PFSK-1 (cell line): ENCODE measurements around the gene MC4R. TPM values are rescaled to one million over a fixed set of nuclear protein-coding genes. Genes with fewer than 3 reads are reported as not detected.

ENCODE experiments used
- FOXP2 ChIP-seq: optimal IDR thresholded peaks from 2 replicates; pipeline ENCODE3; 2011; ENCODE audit warnings: borderline replicate concordance, control low read depth, inconsistent platforms; ENCODE audit not compliant: insufficient read depth; ENCODE audit errors: extremely low read length, extremely low read depth
- POLR2AphosphoS5 ChIP-seq: IDR thresholded peaks from 2 replicates; pipeline ENCODE4 v1.6.1; 2012; ENCODE audit warnings: low read depth, mild to moderate bottlenecking, control low read depth, low read length, moderate library complexity
- REST ChIP-seq, 2 experiments: IDR thresholded peaks; 2 replicates each; pipeline versions ENCODE4 v1.6.1 to v1.8.0; 2011 to 2012; ENCODE audit warnings: low read depth in 2 of 2, low read length in 2 of 2, control low read depth in 1 of 2, inconsistent platforms in 1 of 2, mild to moderate bottlenecking in 1 of 2, moderate library complexity in 1 of 2; ENCODE audit not compliant: insufficient read depth in 1 of 2
- SIN3A ChIP-seq: IDR thresholded peaks from 2 replicates; pipeline ENCODE4 v1.6.1; 2012; ENCODE audit warnings: mild to moderate bottlenecking, low read length, moderate library complexity, borderline replicate concordance; ENCODE audit not compliant: insufficient read depth
- TAF1 ChIP-seq: IDR thresholded peaks from 2 replicates; pipeline ENCODE4 v1.6.1; 2012; ENCODE audit warnings: low read length, control low read depth, borderline replicate concordance; ENCODE audit not compliant: insufficient read depth
- polyA plus RNA-seq: library from polyadenylated mRNA; unstranded; fragments of >200 nt; gene quantifications from one replicate; pipeline ENCODE4 v1.2.1, GENCODE V29; 2012; ENCODE audit warnings: low read depth, missing spikeins; ENCODE audit not compliant: insufficient read length

MC4R gene
- polyA plus RNA-seq, result not detected

GRCh38 chr18:60372596-60372995 lies at the start of gene MC4R:
Gene MC4R, minus strand, starts transcription at chr18:60372775. Its CDS starts 426 bp downstream, at chr18:60372349.
- TF ChIP-seq SIN3A (no peak), POLR2AphosphoS5 (peak; percentile 37; the same call in 1 of the 2 replicates), REST (IDR thresholded peaks at IDR 0.05; ENCODE audit: insufficient read depth in 1 of 2, low read depth in 2 of 2, low read length in 2 of 2) (no peak)

- TF ChIP-seq FOXP2 (no peak), POLR2AphosphoS5 (no peak), SIN3A (no peak), REST (IDR thresholded peaks at IDR 0.05; ENCODE audit: insufficient read depth in 1 of 2, low read depth in 2 of 2, low read length in 2 of 2) (no peak), TAF1 (no peak)
Measured at GRCh38 chr18:60421356-60422118, 49.0 kb upstream of the MC4R start.

GRCh38 chr18:60417946-60418345 lies 45.4 kb upstream of the MC4R start:
- TF ChIP-seq TAF1, result no peak
- no peak for TF ChIP-seq POLR2AphosphoS5
- no peak for TF ChIP-seq SIN3A
- no peak for TF ChIP-seq FOXP2
- no peak for TF ChIP-seq REST (IDR thresholded peaks at IDR 0.05; ENCODE audit: insufficient read depth in 1 of 2, low read depth in 2 of 2, low read length in 2 of 2)

GRCh38 chr18:60413944-60414547 lies 41.5 kb upstream of the MC4R start:
- TF ChIP-seq TAF1, result no peak

- no peak for TF ChIP-seq FOXP2
- no peak for TF ChIP-seq SIN3A
- TF ChIP-seq POLR2AphosphoS5, result no peak
- TF ChIP-seq TAF1, result no peak
- no peak for TF ChIP-seq REST (IDR thresholded peaks at IDR 0.05; ENCODE audit: insufficient read depth in 1 of 2, low read depth in 2 of 2, low read length in 2 of 2)
Measured at GRCh38 chr18:60411715-60412114, 39.1 kb upstream of the MC4R start.
